HepG2 (cell line): ENCODE results near the gene COL27A1. TPM values are rescaled to one million over a fixed set of nuclear protein-coding genes. Genes with fewer than 3 reads are reported as not detected.

Experiments used
- BORCS8-MEF2B ChIP-seq: sonication (generic); formaldehyde crosslinking; IDR thresholded peaks from 2 replicates; pipeline ENCODE4 v1.8.0; 2022; ENCODE audit warnings: mild to moderate bottlenecking, missing genetic modification reagents
- IKZF4 ChIP-seq: sonication (generic); formaldehyde crosslinking; IDR thresholded peaks from 2 replicates; pipeline ENCODE4 v1.5.1; 2020; ENCODE audit warnings: borderline replicate concordance, mild to moderate bottlenecking, low read depth, missing genetic modification reagents; ENCODE audit errors: not compliant biosample characterization
- MTA1 ChIP-seq: sonication (generic); formaldehyde crosslinking; IDR thresholded peaks from 2 replicates; pipeline ENCODE4 v1.4.0; 2020; ENCODE audit warnings: missing genetic modification reagents, mild to moderate bottlenecking, borderline replicate concordance
- POLR2AphosphoS5 ChIP-seq: IDR thresholded peaks from 2 replicates; pipeline ENCODE4 v1.6.1; 2012; ENCODE audit warnings: low read depth, low read length
- RCOR2 ChIP-seq: IDR thresholded peaks from 2 replicates; pipeline ENCODE4 v1.6.1; 2016; ENCODE audit warnings: missing biosample characterization, missing genetic modification reagents
- RFX1 ChIP-seq: fragments of 450-650 bp; IDR thresholded peaks from 2 replicates; pipeline ENCODE4 v1.6.1; 2017
- RFXAP ChIP-seq: sonication (generic); formaldehyde crosslinking; IDR thresholded peaks from 2 replicates; pipeline ENCODE4 v1.4.0; 2020; ENCODE audit warnings: missing genetic modification reagents, borderline replicate concordance
- TAF1 ChIP-seq: sonication (generic); formaldehyde crosslinking; IDR thresholded peaks from 2 replicates; pipeline ENCODE4 v1.4.0; 2020; ENCODE audit warnings: missing genetic modification reagents
- THAP11 ChIP-seq: IDR thresholded peaks from 2 replicates; pipeline ENCODE4 v1.6.1; 2016; ENCODE audit warnings: missing biosample characterization, missing genetic modification reagents
- ZNF101 ChIP-seq: sonication (generic); formaldehyde crosslinking; IDR thresholded peaks from 2 replicates; pipeline ENCODE4 v1.4.0; 2020; ENCODE audit warnings: mild to moderate bottlenecking, low read depth, missing genetic modification reagents, borderline replicate concordance
- ZNF292 ChIP-seq: sonication (generic); formaldehyde crosslinking; IDR thresholded peaks from 2 replicates; pipeline ENCODE4 v1.8.1; 2022; ENCODE audit warnings: mild to moderate bottlenecking, low read depth, missing genetic modification reagents, borderline replicate concordance
- ZNF451 ChIP-seq: sonication (generic); formaldehyde crosslinking; IDR thresholded peaks from 2 replicates; pipeline ENCODE4 v1.5.0; 2020; ENCODE audit warnings: mild to moderate bottlenecking, missing genetic modification reagents
- ZNF510 ChIP-seq: sonication (generic); formaldehyde crosslinking; IDR thresholded peaks from 2 replicates; pipeline ENCODE4 v1.4.0; 2020; ENCODE audit warnings: low read depth, mild to moderate bottlenecking, missing genetic modification reagents
- ZNF549 ChIP-seq: sonication (generic); formaldehyde crosslinking; IDR thresholded peaks from 2 replicates; pipeline ENCODE4 v1.5.0; 2020; ENCODE audit warnings: missing genetic modification reagents
- ZNF556 ChIP-seq: sonication (generic); formaldehyde crosslinking; IDR thresholded peaks from 2 replicates; pipeline ENCODE4 v1.4.0; 2020; ENCODE audit warnings: mild to moderate bottlenecking, missing genetic modification reagents, borderline replicate concordance
- ZNF746 ChIP-seq: sonication (generic); formaldehyde crosslinking; IDR thresholded peaks from 2 replicates; pipeline ENCODE4 v1.8.0; 2022; ENCODE audit warnings: mild to moderate bottlenecking, missing genetic modification reagents
- ZNF883 ChIP-seq: sonication (generic); formaldehyde crosslinking; IDR thresholded peaks from 2 replicates; pipeline ENCODE4 v1.5.1; 2020; ENCODE audit warnings: mild to moderate bottlenecking, missing genetic modification reagents; ENCODE audit errors: not compliant biosample characterization
- polyA plus RNA-seq, 8 experiments: library from polyadenylated mRNA; depleted of rRNA in 3 of 8; stranded (reverse) in 7 of 8; unstranded in 1 of 8; fragments of >200 nt; fragmentation: Illumina TruSeq in 4 of 8; extraction: Trizol in 4 of 8; gene quantifications; 2 replicates each; pipeline versions ENCODE4 v1.2.1 to v1.2.3, GENCODE V29; 2011 to 2016; ENCODE audit warnings: low read depth in 4 of 8, missing spikeins in 1 of 8, mixed read lengths in 1 of 8; ENCODE audit not compliant: insufficient read depth in 1 of 8
- total RNA-seq, 5 experiments: library from RNA; depleted of rRNA; stranded (reverse); fragments of >200 nt; fragmentation: Illumina TruSeq; extraction: Trizol; gene quantifications; 2 replicates each; pipeline ENCODE4 v1.2.3, GENCODE V29; 2016; ENCODE audit warnings: low read depth in 1 of 5
- TF ChIP-seq, protein P1 (sequence below): sonication (generic); formaldehyde crosslinking; IDR thresholded peaks from 2 replicates; pipeline ENCODE4 v1.5.1; 2020; ENCODE audit warnings: mild to moderate bottlenecking, missing genetic modification reagents, moderate library complexity
- TF ChIP-seq, protein P2 (sequence below): sonication (generic); formaldehyde crosslinking; IDR thresholded peaks from 2 replicates; pipeline ENCODE4 v1.4.0; 2020; ENCODE audit warnings: missing genetic modification reagents
- TF ChIP-seq, protein P3 (sequence below): sonication (generic); formaldehyde crosslinking; IDR thresholded peaks from 2 replicates; pipeline ENCODE4 v1.8.0; 2022; ENCODE audit warnings: mild to moderate bottlenecking, missing genetic modification reagents, borderline replicate concordance
- TF ChIP-seq, protein P4 (sequence below): sonication (generic); formaldehyde crosslinking; IDR thresholded peaks from 2 replicates; pipeline ENCODE4 v1.5.0; 2020; ENCODE audit warnings: missing genetic modification reagents

Gene COL27A1
- total and polyA plus RNA-seq, 2 of the 13 experiments (the other 11 are each of a cell fraction or from before 2014, with no cell fraction given) = 71.3 to 89.1 TPM

DNA sequence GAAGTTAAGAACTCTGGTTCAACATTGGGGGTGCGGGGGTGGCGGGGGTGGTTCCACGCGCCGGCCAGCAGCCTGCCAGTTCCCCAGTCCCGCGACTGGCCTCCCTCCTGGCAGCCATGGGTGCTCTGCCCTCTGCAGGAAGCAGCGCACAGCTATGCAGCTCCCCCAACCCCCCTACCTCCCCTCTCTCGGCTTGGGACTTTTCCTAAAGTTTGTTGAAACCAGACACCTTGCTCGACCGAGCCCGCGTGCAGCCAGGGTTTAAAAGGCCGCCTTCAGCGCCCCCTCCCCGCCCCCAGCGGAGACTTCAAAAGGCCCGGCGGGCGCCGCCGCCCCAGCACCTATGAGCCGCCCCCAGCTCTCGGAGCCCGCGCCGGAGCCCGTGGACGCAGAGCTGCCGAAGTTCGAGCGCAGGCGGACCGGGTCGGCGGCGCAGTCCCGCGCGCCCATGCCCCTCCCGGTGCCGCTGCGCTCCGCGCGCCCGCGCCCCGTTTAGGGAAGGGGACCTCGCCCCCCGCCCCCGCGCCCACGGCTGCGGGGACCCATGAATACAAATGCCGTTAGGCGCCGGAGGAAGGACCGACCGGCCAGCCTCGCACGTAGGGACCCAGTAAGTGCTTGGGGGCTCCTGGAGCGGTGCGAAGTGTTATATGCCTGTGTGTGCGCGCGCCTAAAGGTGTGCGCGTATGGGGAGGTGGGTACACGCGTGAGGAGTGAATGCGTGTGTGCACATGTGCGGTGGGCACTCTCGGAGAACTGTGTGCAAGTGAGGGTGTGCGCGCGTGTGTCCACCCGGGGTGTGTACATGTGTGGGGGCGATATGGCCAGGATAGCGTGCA lies 1.4 kb upstream of the COL27A1 start (continued):
- TF ChIP-seq ZNF556 (CRISPR knock-in tag) = peak; percentile 35; the same call in 1 of the 2 replicates
- peak; percentile 42 for TF ChIP-seq TAF1
- peak; percentile 64; the same call in 1 of the 2 replicates for TF ChIP-seq ZNF292
- TF ChIP-seq ZNF549 (CRISPR knock-in tag) = no peak
- 0 out of 2 replicates have a peak, but pooled peaks have one; percentile 23 for TF ChIP-seq RCOR2 (CRISPR knock-in tag)
- peak; percentile 88; the same call in 1 of the 2 replicates for TF ChIP-seq ZNF746 (CRISPR knock-in tag)
- TF ChIP-seq THAP11 (CRISPR knock-in tag) = peak; percentile 40
- TF ChIP-seq ZNF510 (CRISPR knock-in tag) = 0 out of 2 replicates have a peak, but pooled peaks have one; percentile 48
- TF ChIP-seq IKZF4 (CRISPR knock-in tag) = peak; percentile 58
- TF ChIP-seq, protein P1, sequence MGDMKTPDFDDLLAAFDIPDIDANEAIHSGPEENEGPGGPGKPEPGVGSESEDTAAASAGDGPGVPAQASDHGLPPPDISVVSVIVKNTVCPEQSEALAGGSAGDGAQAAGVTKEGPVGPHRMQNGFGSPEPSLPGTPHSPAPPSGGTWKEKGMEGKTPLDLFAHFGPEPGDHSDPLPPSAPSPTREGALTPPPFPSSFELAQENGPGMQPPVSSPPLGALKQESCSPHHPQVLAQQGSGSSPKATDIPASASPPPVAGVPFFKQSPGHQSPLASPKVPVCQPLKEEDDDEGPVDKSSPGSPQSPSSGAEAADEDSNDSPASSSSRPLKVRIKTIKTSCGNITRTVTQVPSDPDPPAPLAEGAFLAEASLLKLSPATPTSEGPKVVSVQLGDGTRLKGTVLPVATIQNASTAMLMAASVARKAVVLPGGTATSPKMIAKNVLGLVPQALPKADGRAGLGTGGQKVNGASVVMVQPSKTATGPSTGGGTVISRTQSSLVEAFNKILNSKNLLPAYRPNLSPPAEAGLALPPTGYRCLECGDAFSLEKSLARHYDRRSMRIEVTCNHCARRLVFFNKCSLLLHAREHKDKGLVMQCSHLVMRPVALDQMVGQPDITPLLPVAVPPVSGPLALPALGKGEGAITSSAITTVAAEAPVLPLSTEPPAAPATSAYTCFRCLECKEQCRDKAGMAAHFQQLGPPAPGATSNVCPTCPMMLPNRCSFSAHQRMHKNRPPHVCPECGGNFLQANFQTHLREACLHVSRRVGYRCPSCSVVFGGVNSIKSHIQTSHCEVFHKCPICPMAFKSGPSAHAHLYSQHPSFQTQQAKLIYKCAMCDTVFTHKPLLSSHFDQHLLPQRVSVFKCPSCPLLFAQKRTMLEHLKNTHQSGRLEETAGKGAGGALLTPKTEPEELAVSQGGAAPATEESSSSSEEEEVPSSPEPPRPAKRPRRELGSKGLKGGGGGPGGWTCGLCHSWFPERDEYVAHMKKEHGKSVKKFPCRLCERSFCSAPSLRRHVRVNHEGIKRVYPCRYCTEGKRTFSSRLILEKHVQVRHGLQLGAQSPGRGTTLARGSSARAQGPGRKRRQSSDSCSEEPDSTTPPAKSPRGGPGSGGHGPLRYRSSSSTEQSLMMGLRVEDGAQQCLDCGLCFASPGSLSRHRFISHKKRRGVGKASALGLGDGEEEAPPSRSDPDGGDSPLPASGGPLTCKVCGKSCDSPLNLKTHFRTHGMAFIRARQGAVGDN (CRISPR knock-in tag) = peak; percentile 85
- TF ChIP-seq POLR2AphosphoS5 = peak; percentile 62; the same call in 1 of the 2 replicates
- TF ChIP-seq RFXAP (CRISPR knock-in tag) = peak; percentile 32; the same call in 1 of the 2 replicates
- TF ChIP-seq, protein P2, sequence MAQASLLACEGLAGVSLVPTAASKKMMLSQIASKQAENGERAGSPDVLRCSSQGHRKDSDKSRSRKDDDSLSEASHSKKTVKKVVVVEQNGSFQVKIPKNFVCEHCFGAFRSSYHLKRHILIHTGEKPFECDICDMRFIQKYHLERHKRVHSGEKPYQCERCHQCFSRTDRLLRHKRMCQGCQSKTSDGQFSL (CRISPR knock-in tag) = peak; percentile 97
- TF ChIP-seq, protein P3, sequence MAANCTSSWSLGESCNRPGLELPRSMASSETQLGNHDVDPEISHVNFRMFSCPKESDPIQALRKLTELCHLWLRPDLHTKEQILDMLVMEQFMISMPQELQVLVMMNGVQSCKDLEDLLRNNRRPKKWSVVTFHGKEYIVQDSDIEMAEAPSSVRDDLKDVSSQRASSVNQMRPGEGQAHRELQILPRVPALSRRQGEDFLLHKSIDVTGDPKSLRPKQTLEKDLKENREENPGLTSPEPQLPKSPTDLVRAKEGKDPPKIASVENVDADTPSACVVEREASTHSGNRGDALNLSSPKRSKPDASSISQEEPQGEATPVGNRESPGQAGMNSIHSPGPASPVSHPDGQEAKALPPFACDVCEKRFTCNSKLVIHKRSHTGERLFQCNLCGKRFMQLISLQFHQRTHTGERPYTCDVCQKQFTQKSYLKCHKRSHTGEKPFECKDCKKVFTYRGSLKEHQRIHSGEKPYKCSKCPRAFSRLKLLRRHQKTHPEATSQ (CRISPR knock-in tag) = peak; percentile 18; the same call in 1 of the 2 replicates
- no peak for TF ChIP-seq ZNF883 (CRISPR knock-in tag)
- TF ChIP-seq MTA1 = peak; percentile 56; the same call in 1 of the 2 replicates
- TF ChIP-seq ZNF451 = peak; percentile 50; the same call in 1 of the 2 replicates
- TF ChIP-seq, protein P4, sequence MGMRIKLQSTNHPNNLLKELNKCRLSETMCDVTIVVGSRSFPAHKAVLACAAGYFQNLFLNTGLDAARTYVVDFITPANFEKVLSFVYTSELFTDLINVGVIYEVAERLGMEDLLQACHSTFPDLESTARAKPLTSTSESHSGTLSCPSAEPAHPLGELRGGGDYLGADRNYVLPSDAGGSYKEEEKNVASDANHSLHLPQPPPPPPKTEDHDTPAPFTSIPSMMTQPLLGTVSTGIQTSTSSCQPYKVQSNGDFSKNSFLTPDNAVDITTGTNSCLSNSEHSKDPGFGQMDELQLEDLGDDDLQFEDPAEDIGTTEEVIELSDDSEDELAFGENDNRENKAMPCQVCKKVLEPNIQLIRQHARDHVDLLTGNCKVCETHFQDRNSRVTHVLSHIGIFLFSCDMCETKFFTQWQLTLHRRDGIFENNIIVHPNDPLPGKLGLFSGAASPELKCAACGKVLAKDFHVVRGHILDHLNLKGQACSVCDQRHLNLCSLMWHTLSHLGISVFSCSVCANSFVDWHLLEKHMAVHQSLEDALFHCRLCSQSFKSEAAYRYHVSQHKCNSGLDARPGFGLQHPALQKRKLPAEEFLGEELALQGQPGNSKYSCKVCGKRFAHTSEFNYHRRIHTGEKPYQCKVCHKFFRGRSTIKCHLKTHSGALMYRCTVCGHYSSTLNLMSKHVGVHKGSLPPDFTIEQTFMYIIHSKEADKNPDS (CRISPR knock-in tag) = no peak
- no peak for TF ChIP-seq BORCS8-MEF2B
- no peak for TF ChIP-seq RFX1
- TF ChIP-seq ZNF101 (CRISPR knock-in tag) = no peak
